Measurements from ENCODE around the gene AGER. TPM values are rescaled to one million over a fixed set of nuclear protein-coding genes. Genes with fewer than 3 reads are reported as not detected.
A peak's percentile ranks its signal among the peaks of the same experiment; 100 is the strongest.

AGER gene
- total and polyA plus RNA-seq, 9 of the 15 experiments (the other 6 are each of a cell fraction or from before 2014, with no cell fraction given), result 1.2 to 11.5 (median 4.1) TPM

- H4K20me1 ChIP-seq (replicated peaks; ENCODE audit: control insufficient read depth, insufficient read depth, low read length), result no peaks in the 10 kb centered on the region
- H3K36me3 ChIP-seq (ENCODE audit: control insufficient read depth, insufficient read depth, low read length), result peaks cover 48% of the 10 kb centered on the region; the same call in 2 of the 3 replicates
- in situ Hi-C loops (cut with MboI), result no loop called here
- H2AFZ ChIP-seq (ENCODE audit: low read depth, low read length), result peak within 1 kb of the TSS; percentile 92
- H3K9me3 ChIP-seq (replicated peaks; ENCODE audit: control insufficient read depth, insufficient read depth, low read depth, low read length), result no peaks in the 10 kb centered on the region
- H3K4me1 ChIP-seq (replicated peaks in 1 of 2; ENCODE audit: control insufficient read depth in 2 of 2, insufficient read depth in 2 of 2, low read length in 2 of 2), result peaks cover 40 to 65% of the 10 kb centered on the region in 2 experiments
- peak within 1 kb of the TSS; percentile 86 to 91 for H3K9ac ChIP-seq (ENCODE audit: insufficient read depth in 1 of 2, low read depth in 2 of 2, low read length in 2 of 2)
- ChIA-PET POLR2A (interaction anchor here (0.5 to 4.5 kb wide), 20 partner anchors 9 to 371 kb away, joined by 3 to 30 read pairs (median 4); partner anchors contain the start of genes ATF6B, EGFL8, LSM2 and PBX2), CTCF (ENCODE audit: low intra/inter-chr PET ratio) (no interaction called here)
- intact Hi-C loops (cut with micrococcal nuclease), result loop anchor here (2.0 to 10.0 kb wide), 4 partner anchors 47 to 513 kb away; partner anchors contain the start of genes C6orf47, CSNK2B, FKBPL and GPANK1
- FAIRE-seq, result peak; percentile 100
- H3K4me3 ChIP-seq, result peak within 1 kb of the TSS; percentile 88
- no TSS peak for BruUV-seq (replicated peaks)
- peaks cover 7% of the 10 kb centered on the region for H3K9me1 ChIP-seq (ENCODE audit: control insufficient read depth, insufficient read depth, low read length)
- under 1% methylated on average over 33 of the region's 33 CpGs for WGBS (ENCODE audit: insufficient coverage, low coverage, missing lambda C conversion rate)
- no peaks in the 10 kb centered on the region for H3K27me3 ChIP-seq (ENCODE audit: control insufficient read depth in 2 of 2, insufficient read depth in 2 of 2, low read length in 2 of 2)
- ATAC-seq, result peak; percentile 85
- DNase-seq (ENCODE audit: extremely low read depth in 1 of 4, low spot score in 3 of 4), result peak; percentile 95 to 100 (median 97)
- peaks cover 76% of the 10 kb centered on the region for H3K79me2 ChIP-seq (ENCODE audit: control insufficient read depth, insufficient read depth, low read length)
- peak within 1 kb of the TSS; percentile 100 for H3K4me2 ChIP-seq (ENCODE audit: insufficient read depth, low read length)
- peak within 1 kb of the TSS; percentile 94 for H3K27ac ChIP-seq (ENCODE audit: extremely low read depth, low read depth, low read length)
- TF ChIP-seq FOXM1 (IDR thresholded peaks at IDR 0.05; ENCODE audit: low read depth) (0 out of 2 replicates have a peak, but pooled peaks have one; percentile 12), FOXM1 (CRISPR knock-in tag; IDR thresholded peaks at IDR 0.05; ENCODE audit: low read depth) (no peak), RNF2 (IDR thresholded peaks at IDR 0.05) (peak; percentile 55; the same call in 1 of the 2 replicates), MXI1 (IDR thresholded peaks at IDR 0.05; ENCODE audit: low read depth, low read length) (peak; percentile 88), RBM22 (IDR thresholded peaks at IDR 0.05; ENCODE audit: low read depth, low read length, poor library complexity, severe bottlenecking) (no peak), PML (IDR thresholded peaks at IDR 0.05; ENCODE audit: low read length) (peak; percentile 14; the same call in 1 of the 2 replicates), JUND (IDR thresholded peaks at IDR 0.05; ENCODE audit: borderline replicate concordance, low read depth, low read length) (peak; percentile 36), JUND (tag; IDR thresholded peaks at IDR 0.05; ENCODE audit: borderline replicate concordance, low read depth, low read length) (no peak), MNT (conservative IDR thresholded peaks at IDR 0.05) (peak; percentile 79 to 89; a peak in 3 of 4 replicates), HDAC1 (IDR thresholded peaks at IDR 0.05) (peak in 1 of 2 experiments; percentile 81; a peak in 1 of 4 replicates), OTX1 (CRISPR knock-in tag; IDR thresholded peaks at IDR 0.05) (0 out of 2 replicates have a peak, but pooled peaks have one; percentile 27), RBFOX2 (IDR thresholded peaks at IDR 0.05; ENCODE audit: low read depth, low read length) (peak; percentile 68), CREB3 (tag; conservative IDR thresholded peaks at IDR 0.05; ENCODE audit: low read depth) (no peak), ZBTB2 (IDR thresholded peaks at IDR 0.05) (peak; percentile 87), TEAD4 (IDR thresholded peaks at IDR 0.05; ENCODE audit: low read length) (peak; percentile 6; the same call in 1 of the 2 replicates), TEAD4 (CRISPR knock-in tag; IDR thresholded peaks at IDR 0.05; ENCODE audit: borderline replicate concordance) (no peak), FOS (IDR thresholded peaks at IDR 0.05; ENCODE audit: extremely low read depth, insufficient read length) (peak; percentile 98)
These were observed 6.1 kb downstream of the AGER start, which contains the start of gene RNF5 for GRCh38 chr6:32177788-32178546. RNF5 (plus strand) TSS chr6:32178405; CDS start chr6:32178512, 107 bp downstream.
